ENCODE data around the gene GOLGA6L10.
A peak's percentile ranks its signal among the peaks of the same experiment; 100 is the strongest.
"Not testable (repeated sequence)": the region's sequence is repeated elsewhere in the genome, so short reads cannot be mapped to it uniquely, and the experiment has no call there.

GOLGA6L10 gene

DNA sequence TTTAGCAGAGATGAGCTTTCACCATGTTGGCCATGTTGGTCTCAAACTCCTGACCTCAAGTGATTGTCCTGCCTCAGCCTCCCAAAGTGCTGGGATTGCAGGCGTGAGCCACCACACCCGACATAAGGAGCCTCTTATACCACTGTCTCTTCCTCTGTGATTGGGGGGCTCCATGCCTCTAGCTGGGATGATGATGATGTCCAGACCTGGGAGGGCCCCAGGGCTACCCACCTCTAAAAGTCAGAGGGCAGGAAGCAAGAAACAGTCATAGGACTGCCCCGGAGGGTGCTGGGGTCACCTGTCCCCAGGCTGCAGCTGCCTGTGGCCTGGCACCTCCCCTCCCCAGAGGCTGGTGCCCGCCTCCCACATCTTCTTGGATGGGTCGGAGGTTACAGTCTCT lies 5.4 kb downstream of the GOLGA6L10 start:
- not testable (repeated sequence) for DNase-seq (ENCODE audit: low read depth in 1 of 2, low spot score in 1 of 2)

DNA sequence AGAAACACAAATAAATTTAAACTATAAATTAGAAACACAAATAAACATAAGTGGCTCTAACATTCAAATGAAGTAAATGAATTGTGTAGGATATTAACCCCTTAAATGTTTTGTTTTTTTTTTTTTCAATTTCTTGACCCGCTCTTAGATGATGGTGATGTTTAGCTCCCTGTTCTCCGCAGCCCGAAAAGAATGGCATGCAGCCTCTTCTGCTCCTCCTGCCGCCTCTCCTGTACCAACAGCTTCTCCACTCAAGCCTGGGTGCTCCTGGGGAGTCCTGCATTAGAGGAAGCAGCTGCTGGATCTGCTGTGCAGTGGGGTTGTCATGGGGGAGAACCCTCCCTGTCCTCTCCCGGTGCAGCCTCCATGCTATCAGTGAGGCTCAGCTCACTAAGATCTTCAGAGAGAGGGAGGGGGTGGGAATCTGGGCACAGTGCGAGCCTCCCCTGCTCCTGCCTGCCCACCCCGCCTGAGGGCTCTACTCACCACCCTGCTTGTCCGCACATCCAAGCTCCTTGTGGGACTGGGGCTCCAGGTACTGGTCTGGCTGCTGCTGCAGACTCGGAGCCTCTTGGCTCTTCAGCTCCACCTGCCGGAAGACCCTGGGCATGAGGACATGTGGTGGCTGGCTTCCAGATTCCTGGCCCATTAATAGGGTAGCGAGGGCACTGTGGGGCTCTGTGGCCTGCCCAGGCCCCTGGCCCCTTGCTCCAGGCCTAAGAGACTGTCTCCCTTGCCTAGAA lies 6.5 kb downstream of the GOLGA6L10 start:
- DNase-seq (ENCODE audit: low read depth in 1 of 2, low spot score in 1 of 2) = peak in 1 of 2 donors; percentile 12

DNA sequence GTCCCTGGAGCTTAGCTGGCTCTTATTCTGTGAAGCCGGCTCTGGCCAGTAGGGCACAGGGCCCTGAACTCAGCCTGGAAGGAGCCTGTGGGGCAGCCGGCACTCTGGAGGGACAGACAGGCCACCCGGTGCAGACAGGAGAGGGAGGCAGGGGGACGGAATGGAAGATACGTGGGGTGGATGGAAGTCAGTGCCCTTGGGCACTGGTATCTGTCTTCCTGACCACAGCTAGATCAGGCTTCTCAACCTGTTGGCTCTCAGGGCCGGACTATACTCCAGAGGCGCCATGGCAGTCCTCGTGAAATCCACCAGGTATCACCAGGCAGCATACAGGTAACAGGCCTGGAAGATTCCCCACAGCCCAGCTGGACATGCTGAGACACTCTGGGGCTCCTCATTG lies 10.7 kb downstream of the GOLGA6L10 start:
- DNase-seq (ENCODE audit: low read depth in 1 of 2, low spot score in 1 of 2) = not testable (repeated sequence)

DNA sequence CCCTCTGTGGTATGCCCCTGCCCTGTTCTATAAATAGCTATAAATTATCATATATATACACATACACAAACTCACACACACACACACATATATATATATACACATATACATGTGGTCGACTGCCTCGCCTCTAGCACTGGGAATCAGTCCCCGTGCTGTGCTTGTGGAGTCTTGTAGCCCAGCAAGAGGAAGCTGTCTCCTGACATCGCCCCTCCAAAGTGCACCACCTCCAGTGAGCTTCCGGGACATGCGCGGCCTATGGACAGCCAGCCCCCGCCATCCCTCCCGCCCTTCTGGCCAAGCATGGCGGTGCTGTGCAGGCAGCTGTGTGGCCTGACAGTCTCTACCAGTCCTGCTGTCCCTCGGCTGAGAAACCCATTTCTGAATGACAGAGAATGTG lies 11.2 kb downstream of the GOLGA6L10 start:
- DNase-seq (ENCODE audit: low read depth in 1 of 2, low spot score in 1 of 2) = not testable (repeated sequence)

DNA sequence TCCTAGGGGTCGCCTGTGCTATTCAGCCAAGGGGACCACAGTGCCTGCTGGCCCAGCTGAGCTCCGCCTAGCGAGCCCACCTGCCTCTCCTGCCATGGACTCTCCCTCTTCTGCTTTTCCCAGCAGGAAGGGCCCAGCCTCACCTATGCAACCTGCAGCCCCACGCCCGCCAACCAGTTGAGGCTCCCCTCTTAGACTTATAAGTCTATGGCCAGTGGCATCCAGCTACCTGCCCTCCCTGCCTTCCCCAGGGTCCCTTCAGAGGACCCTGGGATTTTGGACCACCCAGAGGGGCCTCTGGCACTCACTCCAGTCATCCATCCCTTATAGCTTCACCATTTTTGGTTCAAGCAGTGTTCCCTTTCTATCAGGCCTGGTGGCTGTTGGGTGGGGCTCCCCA lies 12.2 kb downstream of the GOLGA6L10 start:
- not testable (repeated sequence) for DNase-seq (ENCODE audit: low read depth in 1 of 2, low spot score in 1 of 2)

DNA sequence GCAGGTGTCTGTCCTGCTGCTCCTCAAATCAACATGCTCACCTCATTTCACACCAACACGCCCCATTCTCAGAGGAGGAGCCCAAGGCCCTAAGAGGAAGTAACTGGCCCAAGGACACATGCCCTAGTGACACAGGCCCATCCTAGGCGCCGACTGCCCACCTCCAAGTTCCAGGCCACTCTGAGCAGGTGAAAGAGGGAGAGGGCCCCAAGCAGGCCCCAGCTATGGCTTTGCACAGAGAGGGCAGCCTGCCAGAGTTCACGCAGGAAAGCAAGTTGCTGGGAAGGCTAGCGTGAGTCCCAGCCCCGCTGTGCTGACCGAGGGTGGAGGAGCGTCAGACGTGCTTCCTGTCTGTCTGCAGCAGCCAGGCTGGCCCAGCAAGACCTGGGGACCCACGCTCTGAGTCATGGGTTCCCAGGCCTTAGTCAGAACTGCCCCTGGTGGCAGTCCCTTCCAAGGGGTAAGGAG lies 13.1 kb downstream of the GOLGA6L10 start:
- not testable (repeated sequence) for DNase-seq (ENCODE audit: low read depth in 1 of 2, low spot score in 1 of 2)

DNA sequence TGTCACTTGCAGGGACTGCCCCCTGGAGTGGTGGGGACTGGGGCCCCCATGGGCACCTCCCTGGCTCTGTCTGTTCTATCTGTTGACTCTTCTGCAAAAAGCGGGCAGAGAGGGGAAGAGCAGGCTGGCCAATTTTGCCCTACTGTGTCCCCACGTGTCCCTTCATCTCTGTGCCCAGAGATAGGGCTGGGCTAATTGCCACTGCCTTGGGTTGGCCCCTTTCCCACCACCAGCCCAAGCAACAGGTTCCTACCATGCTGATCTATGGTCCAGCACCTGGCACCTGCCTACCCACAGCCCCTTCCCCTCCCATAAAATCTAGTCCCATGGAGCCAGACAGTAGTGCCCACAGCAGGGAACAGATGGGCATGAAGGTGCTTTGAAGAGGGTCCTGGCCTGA lies 14.3 kb downstream of the GOLGA6L10 start:
- DNase-seq (ENCODE audit: low read depth in 1 of 2, low spot score in 1 of 2) = not testable (repeated sequence)

DNA sequence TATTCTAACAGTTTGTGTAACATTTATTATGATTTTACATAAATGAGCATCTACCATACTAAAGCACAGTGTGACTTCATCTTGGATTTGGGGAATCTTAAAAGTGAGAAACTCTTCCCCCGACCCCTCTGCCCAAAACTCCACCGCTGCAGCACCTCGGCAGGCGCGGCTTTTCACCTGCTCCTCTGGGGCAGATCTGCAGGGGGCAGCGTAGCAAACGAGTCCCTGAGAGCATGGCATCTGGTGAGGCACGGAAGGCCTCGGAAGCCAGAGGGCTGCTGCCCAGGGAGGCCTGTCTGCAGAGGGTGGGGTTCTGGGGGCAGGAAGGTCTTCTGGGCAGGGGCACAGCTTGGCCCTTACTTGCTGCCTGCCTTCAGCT lies 14.7 kb downstream of the GOLGA6L10 start:
- not testable (repeated sequence) for DNase-seq (ENCODE audit: low read depth in 1 of 2, low spot score in 1 of 2)

DNA sequence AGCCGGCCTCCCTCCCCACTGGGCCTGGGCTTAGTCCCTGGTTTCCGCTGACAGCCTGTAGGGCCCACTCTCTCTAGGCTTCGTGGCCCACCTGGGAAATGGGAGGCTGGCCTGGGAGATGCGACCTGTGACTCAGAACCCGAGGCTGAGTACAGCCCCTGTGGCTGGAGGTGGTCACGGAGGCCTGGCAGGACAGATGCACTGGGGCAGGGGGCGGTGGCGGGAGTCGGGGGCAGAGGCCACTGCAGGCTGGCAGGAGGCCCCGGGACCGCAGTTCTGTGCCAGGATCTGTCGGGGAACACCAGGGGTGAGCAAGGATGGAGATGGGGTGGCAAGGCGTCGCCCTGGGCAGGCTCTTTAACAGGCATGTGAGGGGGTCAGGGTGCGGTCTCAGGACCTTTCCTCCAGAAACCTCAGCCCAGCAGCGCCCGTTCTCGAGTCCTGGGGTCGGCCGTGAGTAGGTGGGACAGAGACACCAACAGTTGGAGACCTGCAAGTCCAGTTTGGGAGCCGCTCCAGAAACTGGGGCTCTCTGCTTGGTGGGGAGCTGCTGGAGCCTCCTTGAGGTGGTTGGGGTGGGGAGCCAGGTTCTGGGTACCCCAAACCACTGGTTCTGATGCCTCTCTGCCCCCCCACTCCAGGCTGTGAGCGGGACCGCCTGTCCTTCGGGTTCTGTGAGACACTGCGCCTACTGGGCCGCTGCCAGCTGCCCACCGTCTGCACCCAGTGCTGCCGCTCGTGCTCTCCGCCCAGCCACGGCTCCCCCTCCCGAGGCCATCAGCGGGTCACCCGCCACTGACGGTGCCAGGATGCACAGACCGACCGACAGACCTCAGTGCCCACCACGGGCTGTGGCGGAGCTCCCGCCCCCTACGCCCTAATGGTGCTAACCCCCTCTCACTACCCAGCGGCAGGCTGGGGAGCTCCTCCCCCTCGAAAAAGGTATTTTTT lies 15.4 kb downstream of the GOLGA6L10 start:
- not testable (repeated sequence) for DNase-seq (ENCODE audit: low read depth in 1 of 2, low spot score in 1 of 2)

DNA sequence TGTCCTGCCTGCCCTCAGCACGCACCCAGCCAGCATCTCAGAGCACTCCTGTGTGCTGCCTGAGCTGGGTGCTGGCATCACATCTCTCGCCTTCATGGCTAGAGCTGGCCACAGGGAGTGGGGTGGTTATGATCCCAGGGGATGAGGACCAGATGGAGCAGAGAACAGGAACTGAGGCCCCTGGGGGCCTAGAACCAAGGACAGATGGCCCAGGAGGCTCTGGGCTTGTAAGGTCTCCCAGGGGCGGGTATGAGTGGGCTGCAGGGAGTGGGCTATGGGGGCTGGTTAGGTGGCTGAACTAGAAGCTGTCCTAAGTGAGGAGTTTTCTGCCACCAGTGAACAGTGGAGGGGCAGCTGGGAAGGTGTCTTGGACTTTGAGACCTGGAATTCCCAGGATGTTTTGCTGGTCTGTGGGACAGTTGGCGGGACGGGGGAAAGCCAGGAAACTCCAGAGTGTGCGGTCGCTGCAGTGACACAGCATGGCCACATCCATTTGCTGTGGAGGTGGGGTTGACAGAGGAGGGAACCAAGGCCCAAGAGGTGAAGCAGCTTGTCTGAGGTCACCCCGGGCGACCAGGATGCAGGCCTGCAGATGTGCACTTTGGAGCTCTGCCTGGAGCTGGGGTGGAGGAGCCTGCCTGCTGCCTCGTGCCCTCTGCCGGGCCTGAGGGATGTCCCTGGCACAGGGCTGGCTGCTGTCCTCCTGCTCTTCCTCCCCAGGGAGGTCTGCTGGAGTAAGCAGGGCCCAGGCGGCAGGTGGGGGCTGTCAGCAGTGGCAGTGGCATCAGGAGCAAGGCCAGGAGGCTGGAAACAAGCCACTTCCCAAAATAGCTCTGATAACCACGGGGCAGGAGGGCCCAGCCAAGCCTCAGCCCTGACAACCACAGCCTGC lies 16.3 kb downstream of the GOLGA6L10 start:
- not testable (repeated sequence) for DNase-seq (ENCODE audit: low read depth in 1 of 2, low spot score in 1 of 2)

DNA sequence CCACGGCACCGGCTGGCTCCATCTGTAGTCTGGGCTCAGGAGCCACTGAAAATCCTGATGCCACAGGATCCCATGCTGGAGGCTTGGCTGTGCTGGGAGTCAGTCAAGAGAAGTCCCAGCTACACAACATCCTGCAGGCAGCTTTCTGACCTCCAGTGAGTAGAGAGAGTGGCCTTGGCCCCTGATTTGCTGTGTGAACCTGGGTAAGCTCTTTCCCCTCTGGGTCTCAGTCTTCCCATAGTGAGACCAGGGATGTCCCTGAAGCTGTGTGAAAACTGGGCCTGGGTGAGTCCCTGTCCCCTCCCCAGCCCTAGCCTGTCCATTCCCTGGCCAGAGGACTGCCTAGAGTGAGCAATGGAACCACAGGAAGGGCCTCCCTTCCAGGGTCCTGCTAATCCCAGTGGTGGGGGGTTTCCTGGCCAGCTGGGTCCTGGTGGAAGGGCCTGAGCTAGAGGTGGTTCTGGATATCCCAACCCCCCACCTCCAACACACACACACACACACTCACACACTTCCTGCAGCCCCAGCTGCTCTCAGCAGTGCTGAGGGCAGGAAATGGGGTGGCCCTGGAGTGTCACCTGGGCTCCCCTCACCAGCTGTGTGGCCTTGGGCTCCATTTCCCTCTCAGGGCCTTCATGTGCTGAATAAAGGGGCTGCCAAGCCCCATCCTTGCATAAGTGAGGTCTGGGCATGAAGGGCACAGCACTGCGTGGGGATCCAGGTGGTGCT lies 17.5 kb downstream of the GOLGA6L10 start:
- DNase-seq (ENCODE audit: low read depth in 1 of 2, low spot score in 1 of 2) = not testable (repeated sequence)

DNA sequence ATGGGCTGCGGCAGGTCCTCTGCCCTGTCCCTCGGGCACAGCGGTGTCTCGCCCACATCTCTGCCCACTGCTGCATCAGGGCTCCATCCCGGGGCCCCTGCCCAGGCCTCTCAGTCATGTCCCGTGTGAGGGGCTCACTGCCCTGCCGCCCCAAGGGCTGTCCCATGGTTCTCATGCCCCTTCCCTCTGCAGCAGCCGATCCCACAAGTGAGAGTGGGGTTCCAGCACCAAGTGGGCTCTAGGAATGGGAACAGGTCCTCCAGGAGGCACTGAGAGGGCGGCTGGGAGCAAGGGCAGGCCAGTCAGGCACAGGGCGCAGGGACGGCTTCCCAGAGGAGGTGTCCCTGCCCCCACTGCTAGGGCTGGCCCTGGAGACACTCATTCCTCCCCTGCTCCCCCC lies 18.4 kb downstream of the GOLGA6L10 start:
- DNase-seq (ENCODE audit: low read depth in 1 of 2, low spot score in 1 of 2) = not testable (repeated sequence)

DNA sequence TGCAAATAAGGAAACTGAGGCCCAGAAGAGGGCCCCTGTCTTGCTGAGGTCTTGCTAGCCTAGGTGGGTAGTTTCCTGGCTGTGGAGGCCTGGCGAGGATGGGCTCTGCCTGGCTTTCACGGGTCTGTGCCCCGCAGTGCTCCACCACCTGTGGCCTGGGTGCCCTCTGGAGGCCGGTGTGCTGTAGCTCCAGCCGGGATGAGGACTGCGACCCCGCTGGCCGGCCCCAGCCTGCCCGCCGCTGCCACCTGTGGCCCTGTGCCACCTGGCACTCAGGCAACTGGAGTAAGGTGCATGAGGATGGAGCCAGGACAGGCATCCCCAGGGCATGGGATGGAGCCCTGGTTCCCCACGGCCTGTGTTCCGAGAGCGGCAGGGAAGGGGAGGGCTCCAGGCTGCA lies 20.2 kb downstream of the GOLGA6L10 start:
- not testable (repeated sequence) for DNase-seq (ENCODE audit: low read depth in 1 of 2, low spot score in 1 of 2)

DNA sequence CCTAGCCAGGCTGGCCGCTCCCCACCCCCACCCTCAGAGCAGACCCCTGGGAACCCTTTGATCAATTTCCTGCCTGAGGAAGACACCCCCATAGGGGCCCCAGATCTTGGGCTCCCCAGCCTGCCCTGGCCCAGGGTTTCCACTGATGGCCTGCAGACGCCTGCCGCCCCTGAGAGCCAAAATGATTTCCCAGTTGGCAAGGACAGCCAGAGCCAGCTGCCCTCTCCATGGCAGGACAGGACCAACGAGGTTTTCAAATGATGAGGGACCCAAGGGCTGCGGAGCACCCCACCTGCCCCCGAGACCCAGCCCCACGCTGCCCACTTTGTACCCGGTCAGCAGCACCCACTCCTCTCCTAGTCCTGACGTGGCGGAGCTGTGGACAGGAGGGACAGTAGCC lies 21.9 kb downstream of the GOLGA6L10 start:
- not testable (repeated sequence) for DNase-seq (ENCODE audit: low read depth in 1 of 2, low spot score in 1 of 2)

DNA sequence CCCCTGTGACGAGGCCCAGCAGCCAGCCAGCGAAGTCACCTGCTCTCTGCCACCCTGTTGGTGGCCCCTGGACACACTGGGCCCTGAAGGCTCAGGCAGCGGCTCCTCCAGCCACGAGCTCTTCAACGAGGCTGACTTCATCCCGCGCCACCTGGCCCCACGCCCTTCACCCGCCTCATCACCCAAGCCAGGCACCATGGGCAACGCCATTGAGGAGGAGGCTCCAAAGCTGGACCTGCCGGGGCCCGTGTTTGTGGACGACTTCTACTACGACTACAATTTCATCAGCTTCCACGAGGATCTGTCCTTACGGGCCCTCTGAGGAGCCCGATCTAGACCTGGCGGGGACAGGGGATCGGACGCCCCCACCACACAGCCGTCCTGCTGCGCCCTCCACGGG lies 22.4 kb downstream of the GOLGA6L10 start:
- not testable (repeated sequence) for DNase-seq (ENCODE audit: low read depth in 1 of 2, low spot score in 1 of 2)

DNA sequence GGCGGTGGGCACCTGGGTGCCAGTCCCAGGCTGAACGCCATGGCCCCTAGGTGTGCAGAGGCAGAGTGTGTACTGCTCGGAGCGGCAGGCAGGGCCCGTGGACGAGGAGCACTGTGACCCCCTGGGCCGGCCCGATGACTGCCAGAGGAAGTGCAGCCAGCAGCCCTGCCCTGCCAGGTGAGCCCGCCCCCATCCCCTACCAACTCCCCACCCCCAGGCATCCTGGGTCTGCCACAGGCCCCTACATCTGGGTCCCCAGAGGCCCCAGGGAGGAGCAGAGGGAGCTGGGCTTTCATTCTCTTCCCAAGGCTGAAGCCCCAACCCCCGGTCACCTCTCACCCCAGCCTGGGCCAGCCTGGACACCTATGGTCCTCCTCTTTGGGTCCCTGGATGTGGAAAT lies 23.6 kb downstream of the GOLGA6L10 start:
- not testable (repeated sequence) for DNase-seq (ENCODE audit: low read depth in 1 of 2, low spot score in 1 of 2)

DNA sequence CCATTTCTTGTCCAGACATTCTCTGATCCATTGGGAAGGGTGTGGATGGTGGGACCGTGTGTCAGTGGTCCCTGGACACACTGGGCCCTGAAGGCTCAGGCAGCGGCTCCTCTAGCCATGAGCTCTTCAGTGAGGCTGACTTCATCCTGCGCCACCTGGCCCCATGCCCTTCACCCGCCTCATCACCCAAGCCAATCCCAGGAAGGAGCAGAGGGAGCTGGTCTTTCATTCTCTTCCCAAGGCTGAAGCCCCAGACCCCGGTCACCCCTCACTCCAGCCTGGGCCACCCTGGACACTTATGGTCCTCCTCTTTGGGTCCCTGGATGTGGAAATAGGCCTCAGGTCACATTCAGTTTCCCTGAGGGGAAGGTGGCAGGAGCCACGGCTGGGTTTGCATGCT lies 24.4 kb downstream of the GOLGA6L10 start:
- not testable (repeated sequence) for DNase-seq (ENCODE audit: low read depth in 1 of 2, low spot score in 1 of 2)

DNA sequence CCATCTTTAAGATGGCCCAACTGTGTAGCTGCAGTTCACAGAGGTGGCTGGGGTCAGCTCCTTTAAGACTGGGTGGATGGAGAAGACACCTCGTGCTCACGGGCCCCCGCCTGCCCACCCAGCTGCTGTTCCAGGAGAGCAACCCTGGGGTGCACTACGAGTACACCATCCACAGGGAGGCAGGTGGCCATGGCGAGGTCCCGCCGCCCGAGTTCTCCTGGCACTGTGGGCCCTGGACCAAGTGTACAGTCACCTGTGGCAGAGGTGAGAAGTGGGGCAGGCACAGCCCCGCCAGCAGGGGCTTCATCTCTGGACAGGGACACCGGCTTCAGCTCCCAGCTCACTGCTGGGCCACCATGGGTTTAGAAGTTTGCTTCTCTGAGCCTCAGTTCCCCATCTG lies 26.8 kb downstream of the GOLGA6L10 start:
- DNase-seq (ENCODE audit: low read depth in 1 of 2, low spot score in 1 of 2) = not testable (repeated sequence)

DNA sequence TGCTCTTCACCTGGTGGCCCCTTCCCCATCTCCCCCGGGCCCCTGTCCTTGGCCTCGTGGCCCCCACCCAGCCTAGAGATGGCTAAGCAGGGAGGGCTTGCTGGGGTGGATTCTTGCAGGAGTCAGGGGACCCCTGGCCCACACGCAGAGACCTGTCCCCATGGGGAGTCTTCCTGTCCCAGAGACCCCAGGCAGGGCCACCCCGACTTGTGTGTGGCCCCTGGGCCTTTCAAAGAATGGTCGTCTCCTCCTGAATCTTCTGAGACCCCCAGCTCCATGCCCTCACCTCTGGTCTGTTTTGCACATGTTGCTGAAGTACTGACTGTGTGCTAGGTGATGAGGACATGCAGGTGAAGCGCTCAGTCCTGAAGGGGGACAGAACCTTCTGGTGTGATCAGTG lies 28.4 kb downstream of the GOLGA6L10 start:
- DNase-seq (ENCODE audit: low read depth in 1 of 2, low spot score in 1 of 2) = not testable (repeated sequence)

All from activated CD4-positive, alpha-beta T cell treated with anti-CD3 and anti-CD28 coated beads, Interleukin-2, amount 50 U/mL, for 24 hours (primary cell).